Natural killer cell (primary cell): ENCODE data around the gene PROM2. TPM values are rescaled to one million over a fixed set of nuclear protein-coding genes. Genes with fewer than 3 reads are reported as not detected.

Source experiments
- ATAC-seq, 3 donors: fragments of 150-1000 bp in 2 of 3; fragments of 200-7000 bp in 1 of 3; cut with Tn5 transposase; 1 replicate in 1 of 3; 2 replicates in 2 of 3; pipeline ENCODE4 v1.10.0; 2021; ENCODE audit warnings: mild to moderate bottlenecking in 2 of 3, moderate library complexity in 2 of 3
- DNase-seq, 2 donors: peaks; one replicate each; pipeline versions ENCODE4 v3.0.0 to v3.0.0-alpha.2; 2013 to 2021; ENCODE audit warnings: mixed read lengths in 1 of 2
- H3K27ac ChIP-seq: one replicate; pipeline ENCODE4 v1.5.1; 2013; ENCODE audit warnings: mild to moderate bottlenecking, low read length
- H3K27me3 ChIP-seq: one replicate; pipeline ENCODE4 v1.6.1; 2013; ENCODE audit warnings: low read length; ENCODE audit not compliant: control insufficient read depth, insufficient read depth
- H3K36me3 ChIP-seq: one replicate; pipeline ENCODE4 v1.6.1; 2013; ENCODE audit warnings: low read length; ENCODE audit not compliant: control insufficient read depth, insufficient read depth
- H3K4me1 ChIP-seq: one replicate; pipeline ENCODE4 v1.6.1; 2013; ENCODE audit warnings: low read length; ENCODE audit not compliant: control insufficient read depth, insufficient read depth
- H3K4me3 ChIP-seq: one replicate; pipeline ENCODE4 v1.5.1; 2013; ENCODE audit warnings: low read length
- H3K9me3 ChIP-seq: one replicate; pipeline ENCODE4 v1.6.1; 2013; ENCODE audit warnings: low read length; ENCODE audit not compliant: control insufficient read depth, insufficient read depth
- H3K27ac Mint-ChIP-seq, 2 donors: one replicate each; pipeline ENCODE4 v1.8.0; 2022; ENCODE audit warnings: mild to moderate bottlenecking in 2 of 2, mixed read lengths in 2 of 2, moderate library complexity in 1 of 2
- H3K27me3 Mint-ChIP-seq, 2 donors: one replicate each; pipeline ENCODE4 v1.8.0; 2022; ENCODE audit warnings: low read depth in 2 of 2, mixed read lengths in 2 of 2
- H3K36me3 Mint-ChIP-seq: one replicate; pipeline ENCODE4 v1.8.0; 2022; ENCODE audit warnings: mixed read lengths
- H3K4me1 Mint-ChIP-seq, 2 donors: one replicate each; pipeline ENCODE4 v1.8.0; 2022; ENCODE audit warnings: mixed read lengths in 2 of 2
- H3K4me3 Mint-ChIP-seq: one replicate; pipeline ENCODE4 v1.8.0; 2022; ENCODE audit warnings: mild to moderate bottlenecking, moderate library complexity, mixed read lengths
- H3K9me3 Mint-ChIP-seq, 2 donors: one replicate each; pipeline ENCODE4 v1.8.0; 2022; ENCODE audit warnings: mixed read lengths in 2 of 2
- WGBS: methylation state at CpG from one replicate; pipeline ENCODE4 v1.1.7; 2013; ENCODE audit warnings: missing lambda C conversion rate; ENCODE audit not compliant: insufficient coverage; 5-methylcytosine and 5-hydroxymethylcytosine counted together
- intact Hi-C: fragments of 100-400 bp; cut with micrococcal nuclease; formaldehyde crosslinking; loops from one replicate; pipeline ENCODE4 v1.14.2; 2022
- total RNA-seq, 4 donors: library from RNA; stranded (reverse); fragments of 120-200 nt in 1 of 4; gene quantifications; one replicate each; pipeline versions ENCODE4 v1.2.3 to v1.2.4, GENCODE V29; 2013 to 2022
- TF ChIP-seq, protein P1 (sequence below): fragments of 200-600 bp; IDR thresholded peaks from one replicate; pipeline ENCODE4 v1.8.0; 2022; ENCODE audit warnings: antibody characterized with exemption

Gene PROM2
- total RNA-seq, 3 donors from 2014 or later (not counting 1 experiment from before 2014, with no cell fraction given), result 0.64 to 1.1 (median 0.70) TPM

DNA sequence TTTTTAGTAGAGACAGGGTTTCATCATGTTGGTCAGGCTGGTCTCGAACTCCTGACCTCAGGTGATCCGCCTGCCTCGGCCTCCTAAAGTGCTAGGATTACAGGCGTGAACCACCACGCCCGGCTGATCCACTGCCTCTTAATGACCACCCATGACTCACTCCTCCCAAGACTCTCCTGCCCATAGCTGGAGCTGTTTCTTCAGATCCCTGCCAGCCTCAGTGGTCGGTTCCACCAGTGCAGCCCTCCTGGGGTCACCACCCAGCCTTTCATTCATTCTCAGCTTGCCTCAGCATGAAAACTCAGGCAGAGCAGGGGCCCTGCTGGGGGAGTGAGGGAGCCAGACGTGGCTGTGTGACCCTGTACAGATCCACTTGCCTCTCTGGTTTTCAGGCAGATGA lies 35.4 kb downstream of the PROM2 start:
- intact Hi-C loops, result no loop called here
- no peak overlapping the region for H3K4me3 Mint-ChIP-seq
- H3K9me3 ChIP-seq, result no peaks in the 10 kb centered on the region
- H3K9me3 Mint-ChIP-seq, result no peaks in the 10 kb centered on the region
- no peak overlapping the region for H3K27ac ChIP-seq
- TF ChIP-seq, protein P1, sequence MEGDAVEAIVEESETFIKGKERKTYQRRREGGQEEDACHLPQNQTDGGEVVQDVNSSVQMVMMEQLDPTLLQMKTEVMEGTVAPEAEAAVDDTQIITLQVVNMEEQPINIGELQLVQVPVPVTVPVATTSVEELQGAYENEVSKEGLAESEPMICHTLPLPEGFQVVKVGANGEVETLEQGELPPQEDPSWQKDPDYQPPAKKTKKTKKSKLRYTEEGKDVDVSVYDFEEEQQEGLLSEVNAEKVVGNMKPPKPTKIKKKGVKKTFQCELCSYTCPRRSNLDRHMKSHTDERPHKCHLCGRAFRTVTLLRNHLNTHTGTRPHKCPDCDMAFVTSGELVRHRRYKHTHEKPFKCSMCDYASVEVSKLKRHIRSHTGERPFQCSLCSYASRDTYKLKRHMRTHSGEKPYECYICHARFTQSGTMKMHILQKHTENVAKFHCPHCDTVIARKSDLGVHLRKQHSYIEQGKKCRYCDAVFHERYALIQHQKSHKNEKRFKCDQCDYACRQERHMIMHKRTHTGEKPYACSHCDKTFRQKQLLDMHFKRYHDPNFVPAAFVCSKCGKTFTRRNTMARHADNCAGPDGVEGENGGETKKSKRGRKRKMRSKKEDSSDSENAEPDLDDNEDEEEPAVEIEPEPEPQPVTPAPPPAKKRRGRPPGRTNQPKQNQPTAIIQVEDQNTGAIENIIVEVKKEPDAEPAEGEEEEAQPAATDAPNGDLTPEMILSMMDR, result no peak
- H3K36me3 ChIP-seq, result no peaks in the 10 kb centered on the region
- no peak overlapping the region for H3K4me3 ChIP-seq
- DNase-seq (no peak), ATAC-seq (no peak)
- no peaks in the 10 kb centered on the region for H3K27me3 Mint-ChIP-seq
- H3K4me1 ChIP-seq, result no peaks in the 10 kb centered on the region
- WGBS, result 85% methylated on average over 8 of the region's 8 CpGs
- no peaks in the 10 kb centered on the region for H3K27me3 ChIP-seq
- no peaks in the 10 kb centered on the region for H3K4me1 Mint-ChIP-seq
- H3K27ac Mint-ChIP-seq, result no peak overlapping the region
- no peaks in the 10 kb centered on the region for H3K36me3 Mint-ChIP-seq

DNA sequence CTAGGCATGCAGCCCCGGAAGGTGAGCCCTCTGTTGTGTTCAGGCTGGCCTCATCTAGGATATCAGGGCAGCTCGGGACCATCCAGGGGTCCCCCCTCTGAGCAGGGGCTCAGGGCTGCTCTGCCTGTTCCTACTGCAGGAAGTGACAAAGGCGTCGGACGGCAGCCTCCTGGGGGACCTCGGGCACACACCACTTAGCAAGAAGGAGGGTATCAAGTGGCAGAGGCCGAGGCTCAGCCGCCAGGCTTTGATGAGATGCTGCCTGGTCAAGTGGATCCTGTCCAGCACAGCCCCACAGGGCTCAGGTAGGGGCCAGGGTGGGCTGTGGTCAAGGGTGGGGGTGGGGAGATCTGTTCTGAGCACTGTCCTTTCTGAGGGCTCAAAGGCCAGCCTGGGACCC lies 36.0 kb downstream of the PROM2 start:
- DNase-seq (no peak), ATAC-seq (no peak)
- 85% methylated on average over 8 of the region's 8 CpGs for WGBS
- H3K27ac ChIP-seq, result no peak overlapping the region
- TF ChIP-seq, protein P1, result no peak
- H3K27me3 ChIP-seq, result no peaks in the 10 kb centered on the region
- intact Hi-C loops, result no loop called here
- Mint-ChIP-seq H3K4me3 (no peak overlapping the region), H3K27me3 (no peaks in the 10 kb centered on the region), H3K27ac (no peak overlapping the region), H3K36me3 (no peaks in the 10 kb centered on the region), H3K9me3 (no peaks in the 10 kb centered on the region), H3K4me1 (no peaks in the 10 kb centered on the region)
- H3K36me3 ChIP-seq, result no peaks in the 10 kb centered on the region
- no peak overlapping the region for H3K4me3 ChIP-seq
- H3K4me1 ChIP-seq, result no peaks in the 10 kb centered on the region
- H3K9me3 ChIP-seq, result no peaks in the 10 kb centered on the region

DNA sequence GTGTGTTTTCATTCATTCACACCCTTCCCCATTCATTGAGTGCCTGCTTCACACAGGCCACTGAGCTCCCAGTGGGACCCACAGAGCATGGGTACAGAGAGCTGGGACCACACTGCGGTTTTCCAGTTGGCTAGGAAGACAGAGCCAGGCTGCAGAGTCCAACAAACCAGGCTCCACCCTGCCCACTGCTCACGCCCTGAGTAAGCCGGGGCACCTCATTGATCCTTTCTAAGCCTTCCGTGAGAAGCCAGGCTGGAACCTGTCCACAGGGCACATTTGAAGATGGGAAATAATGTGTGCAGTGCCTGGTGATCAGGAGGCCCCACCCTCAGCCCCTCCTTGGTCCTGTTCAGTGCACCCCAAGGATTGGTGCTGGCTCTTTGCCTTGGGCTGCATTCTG lies 36.4 kb downstream of the PROM2 start:
- no peak overlapping the region for H3K4me3 Mint-ChIP-seq
- no peak overlapping the region for H3K27ac Mint-ChIP-seq
- intact Hi-C loops, result no loop called here
- H3K27me3 Mint-ChIP-seq, result no peaks in the 10 kb centered on the region
- no peaks in the 10 kb centered on the region for H3K36me3 Mint-ChIP-seq
- no peak overlapping the region for H3K4me3 ChIP-seq
- no peak overlapping the region for H3K27ac ChIP-seq
- DNase-seq, result no peak
- H3K9me3 ChIP-seq, result no peaks in the 10 kb centered on the region
- ATAC-seq, result no peak
- no peaks in the 10 kb centered on the region for H3K4me1 Mint-ChIP-seq
- 94% methylated on average over 4 of the region's 4 CpGs for WGBS
- no peaks in the 10 kb centered on the region for H3K36me3 ChIP-seq
- H3K9me3 Mint-ChIP-seq, result no peaks in the 10 kb centered on the region
- no peaks in the 10 kb centered on the region for H3K27me3 ChIP-seq
- TF ChIP-seq, protein P1, result no peak
- no peaks in the 10 kb centered on the region for H3K4me1 ChIP-seq

DNA sequence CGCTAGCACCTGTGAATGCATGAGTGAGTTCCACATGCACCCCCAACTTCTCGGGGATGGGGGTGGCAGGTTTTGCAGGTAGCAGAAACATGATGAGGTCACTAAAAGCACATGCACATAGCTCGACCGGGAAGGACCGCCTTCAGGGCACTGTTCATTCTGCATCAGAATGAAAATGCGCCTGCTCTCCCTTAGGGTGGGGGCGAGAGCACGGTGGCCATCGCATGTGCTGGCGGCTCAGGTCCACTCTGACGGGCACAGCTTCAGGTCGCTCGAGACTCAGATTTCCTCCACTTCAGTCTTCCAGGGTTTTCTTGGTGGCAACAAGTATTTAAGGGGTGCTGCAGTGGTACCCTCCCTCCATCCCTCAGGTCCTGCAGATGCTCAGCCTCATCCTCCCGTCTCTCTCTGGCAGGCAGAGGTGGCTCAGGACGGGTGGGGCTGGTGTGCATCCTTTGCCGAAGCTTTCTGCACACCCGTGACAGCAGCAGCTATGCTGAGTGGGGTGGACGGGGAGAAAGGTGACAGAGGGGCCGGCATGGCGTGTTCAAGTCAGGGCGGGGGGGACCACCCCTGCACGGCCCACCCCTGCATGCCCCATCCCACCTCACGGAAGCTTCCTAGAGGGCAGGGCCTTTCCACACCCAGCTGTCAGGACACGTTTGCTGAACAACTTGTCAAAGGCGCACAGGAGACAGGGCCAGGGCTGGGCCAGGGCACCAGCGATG lies 37.7 kb downstream of the PROM2 start:
- no peaks in the 10 kb centered on the region for H3K27me3 Mint-ChIP-seq
- no peaks in the 10 kb centered on the region for H3K4me1 ChIP-seq
- no peaks in the 10 kb centered on the region for H3K36me3 Mint-ChIP-seq
- intact Hi-C loops, result no loop called here
- H3K27ac Mint-ChIP-seq, result no peak overlapping the region
- TF ChIP-seq, protein P1, result no peak
- no peaks in the 10 kb centered on the region for H3K4me1 Mint-ChIP-seq
- H3K4me3 Mint-ChIP-seq, result no peak overlapping the region
- 90% methylated on average over 26 of the region's 26 CpGs for WGBS
- no peaks in the 10 kb centered on the region for H3K36me3 ChIP-seq
- H3K9me3 Mint-ChIP-seq, result no peaks in the 10 kb centered on the region
- DNase-seq (no peak), ATAC-seq (no peak)
- no peak overlapping the region for H3K27ac ChIP-seq
- H3K9me3 ChIP-seq, result no peaks in the 10 kb centered on the region
- H3K27me3 ChIP-seq, result no peaks in the 10 kb centered on the region
- H3K4me3 ChIP-seq, result no peak overlapping the region
